ENCODE measurements around the gene XG.

XG gene

GRCh38 chrX:2862404-2862803 is 110.6 kb downstream of the XG start:
- in situ Hi-C loops (cut with MboI; ENCODE audit: low sequenced_read_pairs): no loop called here

- in situ Hi-C loops (cut with MboI; ENCODE audit: low sequenced_read_pairs): no loop called here
Observed at GRCh38 chrX:2863646-2864045, 111.8 kb downstream of the XG start.

Data from HL-60/S4 (cell line).